HL-60/S4 treated with phorbol 12-myristate 13-acetate at 8.2 ng/mL for 4 days and 3 days (cell line): Measurements from ENCODE around the gene HEG1.

Source experiments
- in situ Hi-C: fragments of 300-500 bp; cut with MboI; formaldehyde crosslinking; loops from 2 replicates; pipeline ENCODE4 v1.15.0; 2022; ENCODE audit warnings: low sequenced_read_pairs

The HEG1 gene

GRCh38 chr3:125072749-125073389, 17.1 kb upstream of the HEG1 start:
- in situ Hi-C loops = no loop called here

- in situ Hi-C loops = no loop called here
Observed at GRCh38 chr3:125072301-125072700, 16.5 kb upstream of the HEG1 start.

GRCh38 chr3:125069968-125070745, 14.4 kb upstream of the HEG1 start:
- in situ Hi-C loops = no loop called here

- in situ Hi-C loops = no loop called here
Observed at GRCh38 chr3:125069452-125069851, 13.7 kb upstream of the HEG1 start.

DNA sequence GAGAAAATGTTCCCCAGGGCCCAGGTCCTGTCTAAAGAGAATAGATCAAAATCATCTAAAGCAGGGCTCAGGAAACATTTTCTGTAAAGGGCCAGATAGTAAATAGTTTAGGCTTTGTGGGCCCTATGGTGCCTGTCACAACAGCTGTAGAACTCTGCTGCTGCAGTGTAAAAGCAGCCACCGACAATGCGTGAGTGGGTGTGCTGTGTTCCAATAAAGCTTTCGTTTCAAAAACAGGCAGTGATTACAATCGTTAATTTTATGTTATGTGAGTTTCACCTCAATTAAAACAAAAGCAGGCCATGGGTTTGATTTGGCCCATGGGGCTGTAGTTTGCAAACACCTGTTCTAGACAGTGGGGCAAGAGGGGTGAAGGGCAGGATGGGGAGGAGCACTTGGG, 12.5 kb upstream of the HEG1 start:
- in situ Hi-C loops = no loop called here

DNA sequence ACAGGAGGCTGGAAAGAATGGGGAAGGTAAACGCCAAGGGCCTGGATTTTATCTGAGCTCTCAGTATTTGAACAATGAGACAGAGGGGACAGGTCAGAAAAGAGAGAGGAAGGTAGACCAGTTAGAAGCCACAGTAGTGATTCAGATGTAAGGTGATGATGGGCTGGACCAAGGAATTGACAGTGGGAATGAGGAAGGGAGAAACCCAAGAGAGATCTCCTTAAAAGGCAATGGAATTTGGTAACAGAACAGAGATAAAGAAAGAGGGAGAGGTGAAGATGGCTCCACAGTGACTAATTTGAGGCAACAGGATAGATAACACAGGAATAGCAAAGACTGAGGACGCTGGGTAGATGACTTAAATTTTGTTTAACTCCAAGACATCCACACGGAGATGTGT, 11.4 kb upstream of the HEG1 start:
- in situ Hi-C loops = no loop called here

- in situ Hi-C loops = no loop called here
Observed at GRCh38 chr3:125062904-125063618, 7.3 kb upstream of the HEG1 start.

GRCh38 chr3:125061646-125062045, 5.8 kb upstream of the HEG1 start:
- in situ Hi-C loops = no loop called here

GRCh38 chr3:125061170-125061569, 5.4 kb upstream of the HEG1 start:
- in situ Hi-C loops = no loop called here

GRCh38 chr3:125059488-125060245, 3.9 kb upstream of the HEG1 start:
- in situ Hi-C loops = no loop called here

DNA sequence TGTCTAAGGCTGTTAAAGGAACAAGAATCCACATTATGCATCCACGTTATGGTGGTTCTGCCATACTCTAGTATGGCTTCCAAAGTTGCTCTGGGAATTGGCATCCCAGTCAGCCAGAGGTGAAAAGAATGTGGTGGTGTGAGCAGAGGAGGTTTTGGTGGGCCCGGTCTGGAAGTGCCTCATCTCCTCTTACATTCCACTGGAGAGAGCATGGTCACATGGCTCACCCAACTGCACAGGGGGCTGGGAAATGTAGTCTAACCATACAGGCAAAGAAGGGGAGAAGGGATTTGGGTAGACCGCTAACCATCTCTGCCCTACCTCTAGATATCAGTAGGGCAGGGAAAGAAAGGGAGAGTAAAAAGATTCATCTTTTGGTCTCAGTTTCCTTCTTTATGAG, 3.2 kb upstream of the HEG1 start:
- in situ Hi-C loops = no loop called here

DNA sequence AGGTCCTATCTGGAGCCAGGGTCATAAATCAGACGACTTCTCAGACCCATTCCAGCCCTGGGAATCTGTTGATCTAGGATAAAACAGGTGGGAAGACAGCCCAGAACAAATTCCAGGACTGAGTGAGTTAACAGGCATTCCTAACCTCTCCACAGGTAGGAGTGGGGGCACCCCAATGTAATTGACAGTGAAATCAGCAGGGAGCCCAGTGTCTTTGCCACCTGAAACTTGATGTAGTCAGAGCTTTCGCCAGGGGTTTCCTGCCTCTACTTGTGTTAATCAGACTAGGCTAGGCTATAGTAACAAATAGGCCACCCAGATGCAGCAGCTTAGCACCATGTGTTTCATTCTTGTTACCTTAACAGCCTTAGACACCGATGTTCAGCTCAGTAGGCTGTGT, 2.7 kb upstream of the HEG1 start:
- in situ Hi-C loops = no loop called here

DNA sequence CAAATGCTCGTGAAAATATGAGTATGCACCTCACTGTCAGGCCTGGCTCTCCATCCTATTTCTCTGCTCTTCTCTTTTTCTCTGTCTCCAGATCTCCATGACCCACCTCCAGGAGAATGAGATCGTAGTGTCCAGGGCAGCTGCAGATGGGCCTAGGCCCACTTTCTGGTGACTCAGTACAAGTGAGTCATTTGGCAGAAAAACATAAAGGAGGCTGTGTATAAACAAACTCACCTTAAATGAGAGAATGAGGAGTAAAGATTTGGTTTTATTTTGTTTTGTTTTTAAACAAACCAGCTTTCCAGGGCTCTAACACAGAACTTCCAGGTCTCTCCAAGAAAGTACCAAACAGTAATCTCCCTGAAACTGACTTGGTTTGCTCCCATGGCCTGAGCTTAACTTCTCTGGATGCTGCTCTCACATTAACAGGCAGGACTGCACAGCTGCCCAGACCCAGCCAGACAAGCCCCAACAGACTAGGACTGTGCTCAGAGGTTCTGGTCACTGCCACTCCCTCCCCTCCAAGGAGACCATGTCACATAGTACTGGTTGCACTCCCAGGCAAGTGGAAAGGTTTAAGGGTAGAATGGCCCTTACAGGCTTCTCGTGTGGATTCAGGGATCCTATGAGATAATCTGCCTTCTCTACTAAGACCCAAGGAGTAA, 1.5 kb upstream of the HEG1 start:
- in situ Hi-C loops = no loop called here

- in situ Hi-C loops = no loop called here
Observed at GRCh38 chr3:125055331-125055912, 375 bp downstream of the HEG1 start.

GRCh38 chr3:125054449-125055329, 1.1 kb downstream of the HEG1 start:
- in situ Hi-C loops = no loop called here

- in situ Hi-C loops = no loop called here
Observed at GRCh38 chr3:125054062-125054448, 1.7 kb downstream of the HEG1 start.

GRCh38 chr3:125053304-125053699, 2.5 kb downstream of the HEG1 start:
- in situ Hi-C loops = no loop called here

GRCh38 chr3:125052624-125053303, 3.0 kb downstream of the HEG1 start:
- in situ Hi-C loops = no loop called here
